Fibroblast of lung (primary cell): Measurements from ENCODE around the gene RBBP4. TPM values are rescaled to one million over a fixed set of nuclear protein-coding genes. Genes with fewer than 3 reads are reported as not detected.

Experiments
- DNase-seq, 2 donors: peaks; one replicate each; pipeline versions ENCODE4 v3.0.0 to v3.0.0-alpha.2; 2010; ENCODE audit warnings: low read depth in 2 of 2
- H2AFZ ChIP-seq: 2 replicates; pipeline ENCODE4 v1.5.1; 2012; ENCODE audit warnings: low read length, control low read depth, inconsistent platforms
- H3K27ac ChIP-seq: 2 replicates; pipeline ENCODE4 v1.5.1; 2011; ENCODE audit warnings: low read length, control low read depth; ENCODE audit not compliant: insufficient read depth
- H3K27me3 ChIP-seq: 2 replicates; pipeline ENCODE4 v1.5.1; 2011; ENCODE audit warnings: mild to moderate bottlenecking, low read length; ENCODE audit not compliant: control insufficient read depth, insufficient read depth
- H3K36me3 ChIP-seq: 2 replicates; pipeline ENCODE4 v1.5.1; 2011; ENCODE audit warnings: low read length; ENCODE audit not compliant: control insufficient read depth, insufficient read depth
- H3K4me1 ChIP-seq: 2 replicates; pipeline ENCODE4 v1.5.1; 2011; ENCODE audit warnings: low read length; ENCODE audit not compliant: control insufficient read depth, insufficient read depth; ENCODE audit errors: extremely low read depth
- H3K4me2 ChIP-seq: 2 replicates; pipeline ENCODE4 v1.5.1; 2011; ENCODE audit warnings: low read length, control low read depth; ENCODE audit not compliant: insufficient read depth; ENCODE audit errors: extremely low read depth
- H3K4me3 ChIP-seq, 4 experiments: fragments of 200-600 bp in 1 of 4; sonication (generic) in 1 of 4; replicated peaks in 1 of 4; 2 replicates each; pipeline ENCODE4 v1.5.1; 2011 to 2016; ENCODE audit warnings: low read length in 4 of 4, low read depth in 3 of 4, mild to moderate bottlenecking in 3 of 4, control low read depth in 2 of 4, inconsistent platforms in 1 of 4, mixed read lengths in 1 of 4; ENCODE audit not compliant: insufficient read depth in 1 of 4; ENCODE audit errors: control extremely low read depth in 1 of 4
- H3K79me2 ChIP-seq: 2 replicates; pipeline ENCODE4 v1.5.1; 2012; ENCODE audit warnings: mild to moderate bottlenecking, low read length, inconsistent platforms; ENCODE audit not compliant: control insufficient read depth, insufficient read depth
- H3K9ac ChIP-seq: 2 replicates; pipeline ENCODE4 v1.5.1; 2011; ENCODE audit warnings: mild to moderate bottlenecking, low read length, control low read depth; ENCODE audit not compliant: insufficient read depth
- H3K9me3 ChIP-seq: 2 replicates; pipeline ENCODE4 v1.5.1; 2012; ENCODE audit warnings: low read depth, low read length; ENCODE audit not compliant: control insufficient read depth, insufficient read depth
- H4K20me1 ChIP-seq: 2 replicates; pipeline ENCODE4 v1.5.1; 2011; ENCODE audit warnings: low read length; ENCODE audit not compliant: control insufficient read depth, insufficient read depth; ENCODE audit errors: extremely low read depth
- EZH2 ChIP-seq: IDR thresholded peaks from 2 replicates; pipeline ENCODE4 v1.5.1; 2012; ENCODE audit warnings: low read length, control low read depth, mild to moderate bottlenecking; ENCODE audit errors: missing control alignments
- polyA plus RNA-seq, 2 donors: library from polyadenylated mRNA; depleted of rRNA in 1 of 2; stranded (reverse) in 1 of 2; unstranded in 1 of 2; fragments of >200 nt; gene quantifications; 2 replicates each; pipeline ENCODE4 v1.2.1, GENCODE V29; 2011 to 2012; ENCODE audit warnings: missing spikeins in 1 of 2
- total RNA-seq: library from RNA; depleted of rRNA; stranded (reverse); fragments of >200 nt; gene quantifications from 2 replicates; pipeline ENCODE4 v1.2.1, GENCODE V29; 2014
- TF ChIP-seq, protein P1 (sequence below), 2 donors: IDR thresholded peaks in 1 of 2; conservative IDR thresholded peaks in 1 of 2; 1 replicate in 1 of 2; 2 replicates in 1 of 2; pipeline ENCODE4 v1.5.1; 2011 to 2012; ENCODE audit warnings: low read length in 2 of 2, control low read depth in 1 of 2, inconsistent platforms in 1 of 2, low read depth in 1 of 2, mild to moderate bottlenecking in 1 of 2

Gene RBBP4
- total and polyA plus RNA-seq, 2 donors (not counting 1 experiment from before 2014, with no cell fraction given), result 92.5 to 169 TPM

DNA sequence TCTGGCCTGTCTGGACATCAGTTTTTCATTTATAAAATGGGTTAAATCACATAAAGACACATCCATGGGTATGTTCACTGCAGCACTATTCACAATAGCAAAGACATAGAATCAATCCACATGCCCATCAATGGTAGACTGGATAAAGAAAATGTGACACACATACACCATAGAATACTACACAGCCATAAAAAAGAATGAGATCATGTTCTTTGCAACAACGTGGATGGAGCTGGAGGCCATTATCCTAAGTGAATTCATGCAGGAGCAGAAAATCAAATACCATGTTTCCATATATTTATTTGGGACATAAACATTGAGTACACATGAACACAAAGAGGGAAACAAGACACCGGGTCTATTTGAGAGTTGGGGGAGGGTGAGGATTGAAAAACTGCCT, 28.8 kb upstream of the RBBP4 start:
- Histone ChIP-seq H3K27me3 (no peaks in the 10 kb centered on the region), H2AFZ (no peak overlapping the region), H3K79me2 (no peaks in the 10 kb centered on the region), H4K20me1 (no peaks in the 10 kb centered on the region), H3K9ac (no peak overlapping the region), H3K36me3 (no peaks in the 10 kb centered on the region), H3K4me3 (no peak overlapping the region), H3K9me3 (no peaks in the 10 kb centered on the region), H3K27ac (no peak overlapping the region), H3K4me2 (no peak overlapping the region), H3K4me1 (no peaks in the 10 kb centered on the region)
- TF ChIP-seq, protein P1, sequence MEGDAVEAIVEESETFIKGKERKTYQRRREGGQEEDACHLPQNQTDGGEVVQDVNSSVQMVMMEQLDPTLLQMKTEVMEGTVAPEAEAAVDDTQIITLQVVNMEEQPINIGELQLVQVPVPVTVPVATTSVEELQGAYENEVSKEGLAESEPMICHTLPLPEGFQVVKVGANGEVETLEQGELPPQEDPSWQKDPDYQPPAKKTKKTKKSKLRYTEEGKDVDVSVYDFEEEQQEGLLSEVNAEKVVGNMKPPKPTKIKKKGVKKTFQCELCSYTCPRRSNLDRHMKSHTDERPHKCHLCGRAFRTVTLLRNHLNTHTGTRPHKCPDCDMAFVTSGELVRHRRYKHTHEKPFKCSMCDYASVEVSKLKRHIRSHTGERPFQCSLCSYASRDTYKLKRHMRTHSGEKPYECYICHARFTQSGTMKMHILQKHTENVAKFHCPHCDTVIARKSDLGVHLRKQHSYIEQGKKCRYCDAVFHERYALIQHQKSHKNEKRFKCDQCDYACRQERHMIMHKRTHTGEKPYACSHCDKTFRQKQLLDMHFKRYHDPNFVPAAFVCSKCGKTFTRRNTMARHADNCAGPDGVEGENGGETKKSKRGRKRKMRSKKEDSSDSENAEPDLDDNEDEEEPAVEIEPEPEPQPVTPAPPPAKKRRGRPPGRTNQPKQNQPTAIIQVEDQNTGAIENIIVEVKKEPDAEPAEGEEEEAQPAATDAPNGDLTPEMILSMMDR (conservative IDR thresholded peaks at IDR 0.05 in 1 of 2, IDR thresholded peaks at IDR 0.05 in 1 of 2; ENCODE audit: low read depth in 1 of 2, low read length in 2 of 2), result no peak
- no peak for TF ChIP-seq EZH2
- DNase-seq, result no peak

DNA sequence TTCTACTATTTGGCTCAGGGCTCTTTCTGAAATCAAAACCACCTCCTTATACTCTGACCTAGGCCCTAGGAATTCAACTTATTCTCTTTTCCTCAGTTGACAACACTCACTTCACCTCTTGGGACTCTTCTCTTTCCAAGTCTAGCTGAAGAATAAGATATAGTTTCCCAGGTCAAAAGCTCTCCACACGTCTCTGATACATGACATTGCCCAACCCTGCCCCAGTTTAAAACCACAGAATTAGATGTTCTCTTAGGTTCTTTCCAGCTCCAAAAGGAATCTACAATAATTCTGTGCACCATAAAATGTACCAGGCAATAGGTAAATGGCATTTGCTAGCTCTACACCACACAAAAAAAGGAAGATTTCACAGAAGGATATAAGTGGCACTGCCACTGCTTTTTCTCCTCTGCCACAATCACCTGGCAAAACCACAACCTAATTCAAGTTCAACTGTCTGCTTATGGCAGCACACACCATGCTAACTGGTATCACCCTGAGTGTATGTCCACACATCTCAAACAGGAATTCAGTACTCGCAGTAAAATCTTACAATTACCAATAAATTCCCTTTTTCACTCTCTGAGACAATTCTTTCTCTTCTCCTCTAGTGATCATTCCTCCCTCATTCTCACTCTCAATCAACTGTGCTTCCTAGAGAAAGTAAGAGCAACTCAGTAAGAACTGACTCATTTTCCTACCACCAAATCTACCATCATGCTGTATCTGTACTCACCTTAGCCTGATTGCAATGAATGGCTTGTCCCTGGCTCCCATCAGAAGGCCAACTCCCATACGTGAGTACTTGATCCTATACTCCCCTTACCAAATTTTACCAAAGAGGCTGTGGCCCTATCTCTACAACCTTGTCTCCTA, 28.0 kb upstream of the RBBP4 start:
- no peak overlapping the region for H3K9ac ChIP-seq
- no peak overlapping the region for H3K27ac ChIP-seq
- H3K4me3 ChIP-seq, result no peak overlapping the region
- no peaks in the 10 kb centered on the region for H3K27me3 ChIP-seq
- DNase-seq, result no peak
- TF ChIP-seq EZH2, result no peak
- TF ChIP-seq, protein P1 (conservative IDR thresholded peaks at IDR 0.05 in 1 of 2, IDR thresholded peaks at IDR 0.05 in 1 of 2; ENCODE audit: low read depth in 1 of 2, low read length in 2 of 2), result no peak
- no peaks in the 10 kb centered on the region for H3K4me1 ChIP-seq
- H3K9me3 ChIP-seq, result no peaks in the 10 kb centered on the region
- H3K4me2 ChIP-seq, result no peak overlapping the region
- no peaks in the 10 kb centered on the region for H4K20me1 ChIP-seq
- no peaks in the 10 kb centered on the region for H3K79me2 ChIP-seq
- H2AFZ ChIP-seq, result no peak overlapping the region
- H3K36me3 ChIP-seq, result no peaks in the 10 kb centered on the region

DNA sequence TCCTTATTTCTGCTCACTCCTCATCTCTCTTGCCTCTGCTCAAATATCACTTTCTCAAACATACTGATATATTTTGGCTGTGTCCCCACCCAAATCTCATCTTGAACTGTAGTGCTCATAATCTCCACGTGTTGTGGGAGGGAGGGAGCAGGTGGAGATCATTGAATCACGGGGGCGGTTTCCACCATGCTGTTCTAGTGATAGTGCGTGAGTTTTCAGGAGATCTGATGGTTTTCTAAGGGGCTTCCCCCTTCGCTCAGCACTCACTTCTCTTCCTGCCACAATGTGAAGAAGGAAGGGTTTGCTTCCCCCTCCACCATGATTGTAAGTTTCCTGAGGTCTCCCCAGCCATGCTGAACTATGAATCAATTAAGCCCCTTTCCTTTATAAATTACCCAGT, 27.2 kb upstream of the RBBP4 start:
- Histone ChIP-seq H2AFZ (no peak overlapping the region), H3K27ac (no peak overlapping the region), H3K9me3 (no peaks in the 10 kb centered on the region), H3K36me3 (no peaks in the 10 kb centered on the region), H4K20me1 (no peaks in the 10 kb centered on the region), H3K4me2 (no peak overlapping the region), H3K27me3 (no peaks in the 10 kb centered on the region), H3K4me3 (no peak overlapping the region), H3K9ac (no peak overlapping the region), H3K4me1 (no peaks in the 10 kb centered on the region), H3K79me2 (no peaks in the 10 kb centered on the region)
- no peak for TF ChIP-seq EZH2
- TF ChIP-seq, protein P1 (conservative IDR thresholded peaks at IDR 0.05 in 1 of 2, IDR thresholded peaks at IDR 0.05 in 1 of 2; ENCODE audit: low read depth in 1 of 2, low read length in 2 of 2), result no peak
- DNase-seq, result no peak
